H9 (cell line): ENCODE results near the gene PNKD. TPM values are rescaled to one million over a fixed set of nuclear protein-coding genes. Genes with fewer than 3 reads are reported as not detected.

ENCODE experiments used
- DNase-seq: peaks from one replicate; pipeline ENCODE4 v3.0.0-alpha.2; 2017
- H2AFZ ChIP-seq: one replicate; pipeline ENCODE4 v1.6.1; 2013; ENCODE audit warnings: mild to moderate bottlenecking, low read length, control low read depth, moderate library complexity
- H2AK5ac ChIP-seq: 2 replicates; pipeline ENCODE4 v1.6.1; 2013; ENCODE audit warnings: low read length, control low read depth, mixed read lengths; ENCODE audit not compliant: insufficient read length
- H2BK120ac ChIP-seq: one replicate; pipeline ENCODE4 v1.6.1; 2013; ENCODE audit warnings: low read depth, mild to moderate bottlenecking, low read length, control low read depth, inconsistent platforms; ENCODE audit not compliant: poor library complexity, severe bottlenecking
- H2BK12ac ChIP-seq: 2 replicates; pipeline ENCODE4 v1.6.1; 2013; ENCODE audit warnings: low read length, control low read depth, mixed read lengths, low read depth; ENCODE audit not compliant: insufficient read length
- H2BK15ac ChIP-seq: 2 replicates; pipeline ENCODE4 v1.6.1; 2013; ENCODE audit warnings: low read depth, low read length, control low read depth
- H2BK20ac ChIP-seq: one replicate; pipeline ENCODE4 v1.6.1; 2013; ENCODE audit warnings: low read depth, mild to moderate bottlenecking, low read length, control low read depth, inconsistent platforms; ENCODE audit not compliant: poor library complexity, severe bottlenecking
- H2BK5ac ChIP-seq: 2 replicates; pipeline ENCODE4 v1.6.1; 2013; ENCODE audit warnings: low read length, control low read depth, mixed read lengths; ENCODE audit not compliant: insufficient read length
- H3K14ac ChIP-seq: 2 replicates; pipeline ENCODE4 v1.6.1; 2013; ENCODE audit warnings: low read length, control low read depth; ENCODE audit not compliant: insufficient read depth
- H3K18ac ChIP-seq: 2 replicates; pipeline ENCODE4 v1.6.1; 2013; ENCODE audit warnings: low read depth, mild to moderate bottlenecking, mixed read lengths, low read length, control low read depth; ENCODE audit not compliant: insufficient read length
- H3K23ac ChIP-seq: 2 replicates; pipeline ENCODE4 v1.6.1; 2013; ENCODE audit warnings: low read length, control low read depth, mixed read lengths, low read depth; ENCODE audit not compliant: insufficient read length
- H3K23me2 ChIP-seq: 2 replicates; pipeline ENCODE4 v1.6.1; 2013; ENCODE audit warnings: low read depth, mild to moderate bottlenecking, mixed read lengths, low read length, control low read depth; ENCODE audit not compliant: insufficient read length, poor library complexity, severe bottlenecking
- H3K27ac ChIP-seq: 2 replicates; pipeline ENCODE4 v1.5.1; 2013; ENCODE audit warnings: low read length, control low read depth, mixed read lengths, low read depth; ENCODE audit not compliant: insufficient read length
- H3K27me3 ChIP-seq: 2 replicates; pipeline ENCODE4 v1.6.1; 2013; ENCODE audit warnings: low read length, control low read depth, inconsistent platforms; ENCODE audit not compliant: insufficient read depth
- H3K4ac ChIP-seq: 2 replicates; pipeline ENCODE4 v1.6.1; 2013; ENCODE audit warnings: low read depth, mild to moderate bottlenecking, control low read depth, inconsistent platforms, low read length, moderate library complexity
- H3K4me1 ChIP-seq: 2 replicates; pipeline ENCODE4 v1.6.1; 2013; ENCODE audit warnings: low read length, control low read depth, inconsistent platforms; ENCODE audit not compliant: insufficient read depth
- H3K4me2 ChIP-seq: 2 replicates; pipeline ENCODE4 v1.6.1; 2013; ENCODE audit warnings: low read length, control low read depth, mixed read lengths; ENCODE audit not compliant: insufficient read length, insufficient read depth
- H3K56ac ChIP-seq: 2 replicates; pipeline ENCODE4 v1.6.1; 2013; ENCODE audit warnings: low read depth, mild to moderate bottlenecking, mixed read lengths, low read length, control low read depth; ENCODE audit not compliant: insufficient read length
- H3K79me1 ChIP-seq: 2 replicates; pipeline ENCODE4 v1.6.1; 2013; ENCODE audit warnings: low read depth, mild to moderate bottlenecking, moderate library complexity, low read length, control low read depth, inconsistent platforms; ENCODE audit not compliant: insufficient read depth, poor library complexity, severe bottlenecking
- H3K79me2 ChIP-seq: 2 replicates; pipeline ENCODE4 v1.6.1; 2013; ENCODE audit warnings: low read length, control low read depth, inconsistent platforms; ENCODE audit not compliant: insufficient read depth
- H3K9ac ChIP-seq: 2 replicates; pipeline ENCODE4 v1.6.1; 2013; ENCODE audit warnings: low read length, control low read depth, mixed read lengths; ENCODE audit not compliant: insufficient read length; ENCODE audit errors: extremely low read depth
- H3K9me3 ChIP-seq: one replicate; pipeline ENCODE4 v1.6.1; 2013; ENCODE audit warnings: low read depth, low read length, inconsistent platforms; ENCODE audit not compliant: control insufficient read depth
- H3T11ph ChIP-seq: one replicate; pipeline ENCODE4 v1.6.1; 2013; ENCODE audit warnings: mild to moderate bottlenecking, low read length, control low read depth, inconsistent platforms
- H4K20me1 ChIP-seq: one replicate; pipeline ENCODE4 v1.6.1; 2013; ENCODE audit not compliant: control insufficient read depth, insufficient read length, insufficient read depth
- H4K5ac ChIP-seq: 2 replicates; pipeline ENCODE4 v1.6.1; 2013; ENCODE audit warnings: low read depth, mild to moderate bottlenecking, mixed read lengths, low read length, control low read depth; ENCODE audit not compliant: insufficient read length
- H4K8ac ChIP-seq: replicated peaks from 2 replicates; pipeline ENCODE4 v1.6.1; 2013; ENCODE audit warnings: low read length, control low read depth, mixed read lengths, low read depth; ENCODE audit not compliant: insufficient read length
- H4K91ac ChIP-seq: 2 replicates; pipeline ENCODE4 v1.6.1; 2013; ENCODE audit warnings: low read depth, mild to moderate bottlenecking, moderate library complexity, mixed read lengths, low read length, control low read depth; ENCODE audit not compliant: insufficient read length
- H3K27ac Mint-ChIP-seq, 3 experiments: 2 replicates in 2 of 3; 3 replicates in 1 of 3; pipeline ENCODE4 v1.8.0; 2020 to 2021; ENCODE audit warnings: mixed read lengths in 3 of 3, mild to moderate bottlenecking in 1 of 3, moderate library complexity in 1 of 3
- H3K27me3 Mint-ChIP-seq: 2 replicates; pipeline ENCODE4 v1.8.0; 2021; ENCODE audit warnings: low read depth, mild to moderate bottlenecking, moderate library complexity, mixed read lengths
- H3K36me3 Mint-ChIP-seq, 3 experiments: 2 replicates in 2 of 3; 3 replicates in 1 of 3; pipeline ENCODE4 v1.8.0; 2020 to 2021; ENCODE audit warnings: low read depth in 3 of 3, mixed read lengths in 3 of 3; ENCODE audit not compliant: insufficient read depth in 1 of 3
- H3K4me1 Mint-ChIP-seq, 2 experiments: 2 replicates each; pipeline ENCODE4 v1.8.0; 2020; ENCODE audit warnings: mixed read lengths in 2 of 2
- H3K4me3 Mint-ChIP-seq, 2 experiments: 2 replicates in 1 of 2; 3 replicates in 1 of 2; pipeline ENCODE4 v1.8.0; 2020 to 2021; ENCODE audit warnings: mild to moderate bottlenecking in 2 of 2, mixed read lengths in 2 of 2, moderate library complexity in 1 of 2
- H3K9me3 Mint-ChIP-seq, 2 experiments: 2 replicates in 1 of 2; 3 replicates in 1 of 2; pipeline ENCODE4 v1.8.0; 2020; ENCODE audit warnings: mild to moderate bottlenecking in 2 of 2, mixed read lengths in 2 of 2, moderate library complexity in 1 of 2
- CTCF ChIP-seq: fragments of 200-600 bp; sonication (generic); conservative IDR thresholded peaks from 3 replicates; pipeline ENCODE4 v1.8.0; 2021; ENCODE audit warnings: antibody characterized with exemption, mild to moderate bottlenecking
- WGBS: extraction: QIAGEN DNeasy Blood & Tissue Kit; methylation state at CpG from one replicate; pipeline ENCODE4 v1.1.7; 2013; ENCODE audit warnings: missing lambda C conversion rate, low lambda C conversion rate, mixed read lengths; ENCODE audit not compliant: insufficient read length; ENCODE audit errors: extremely low coverage; 5-methylcytosine and 5-hydroxymethylcytosine counted together
- total RNA-seq: library from RNA; stranded (reverse); gene quantifications from 2 replicates; pipeline ENCODE4 v1.2.1, GENCODE V29; 2021

The PNKD gene
- total RNA-seq, 1 experiment from 2014 or later, result 31.6 TPM

DNA sequence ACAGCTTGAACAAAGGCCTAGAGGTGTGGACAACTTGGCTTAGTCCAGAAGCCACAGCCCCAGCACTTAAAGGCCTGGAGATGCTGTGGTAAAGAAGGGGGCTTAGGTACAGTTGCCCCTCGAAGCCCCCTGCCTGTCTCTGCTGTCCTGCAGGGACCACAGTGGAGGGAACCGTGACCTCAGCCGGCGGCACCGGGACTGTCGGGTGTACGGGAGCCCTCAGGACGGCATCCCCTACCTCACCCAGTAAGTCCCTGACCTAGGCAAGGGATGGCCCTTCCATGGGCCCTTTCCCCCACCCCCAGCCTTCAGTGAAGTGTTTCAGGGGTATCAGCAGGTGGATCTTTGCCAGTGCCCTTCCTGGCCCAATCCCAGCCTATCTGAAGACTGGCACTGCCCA is 71.1 kb downstream of the PNKD start:
- Histone ChIP-seq H4K8ac (no peak overlapping the region), H2AFZ (no peak overlapping the region), H3K27me3 (no peaks in the 10 kb centered on the region), H2BK15ac (no peak overlapping the region), H3K79me1 (no peaks in the 10 kb centered on the region), H3K23ac (no peak overlapping the region), H3T11ph (no peak overlapping the region), H3K4ac (no peak overlapping the region), H3K27ac (no peak overlapping the region), H4K91ac (peak overlapping the region; percentile 19), H3K4me2 (no peak overlapping the region), H2AK5ac (no peak overlapping the region), H4K20me1 (no peaks in the 10 kb centered on the region), H3K14ac (no peak overlapping the region), H3K4me1 (no peaks in the 10 kb centered on the region; the same call in 1 of the 2 replicates), H4K5ac (no peak overlapping the region), H3K9ac (no peak overlapping the region), H3K18ac (no peak overlapping the region), H2BK20ac (no peak overlapping the region), H2BK12ac (no peak overlapping the region), H2BK120ac (no peak overlapping the region), H3K23me2 (no peaks in the 10 kb centered on the region), H3K9me3 (no peaks in the 10 kb centered on the region), H2BK5ac (no peak overlapping the region), H3K79me2 (no peaks in the 10 kb centered on the region), H3K56ac (no peak overlapping the region)
- no peaks in the 10 kb centered on the region for H3K27me3 Mint-ChIP-seq
- no peak overlapping the region for H3K27ac Mint-ChIP-seq
- peaks cover 3 to 7% of the 10 kb centered on the region in 2 experiments for H3K4me1 Mint-ChIP-seq
- H3K9me3 Mint-ChIP-seq, result no peaks in the 10 kb centered on the region
- no peak overlapping the region for H3K4me3 Mint-ChIP-seq
- H3K36me3 Mint-ChIP-seq, result peaks cover 0 to 6% (median 0%) of the 10 kb centered on the region in 3 experiments; a peak in 2 of 7 replicates
- WGBS, result no CpG with 5 or more reads among the region's 8 CpGs
- no peak for TF ChIP-seq CTCF
- DNase-seq, result no peak
